K562 (cell line): ENCODE results near the gene PTPRT.

Experiments used
- E2F6 ChIP-seq, 2 experiments: IDR thresholded peaks; 2 replicates each; pipeline ENCODE4 v1.6.1; 2011; ENCODE audit warnings: borderline replicate concordance in 1 of 2, control low read depth in 1 of 2, low read depth in 1 of 2, low read length in 1 of 2, mild to moderate bottlenecking in 1 of 2, mixed read lengths in 1 of 2, moderate library complexity in 1 of 2; ENCODE audit not compliant: insufficient read depth in 1 of 2, insufficient read length in 1 of 2, poor library complexity in 1 of 2, severe bottlenecking in 1 of 2; ENCODE audit errors: extremely low read depth in 1 of 2
- HDAC1 ChIP-seq, 2 experiments: fragments of 450-650 bp; IDR thresholded peaks; 2 replicates each; pipeline ENCODE4 v1.6.1; 2016 to 2017; ENCODE audit warnings: inconsistent platforms in 1 of 2, mild to moderate bottlenecking in 1 of 2, moderate library complexity in 1 of 2
- NBN ChIP-seq: fragments of 450-650 bp; IDR thresholded peaks from 2 replicates; pipeline ENCODE4 v1.6.1; 2016; ENCODE audit warnings: low read depth, mild to moderate bottlenecking
- RAD21 ChIP-seq, 2 experiments: fragments of 250-450 bp in 1 of 2; fragments of 450-650 bp in 1 of 2; sonication (Bioruptor Pico) in 1 of 2; formaldehyde crosslinking in 1 of 2; IDR thresholded peaks in 1 of 2; conservative IDR thresholded peaks in 1 of 2; 2 replicates each; pipeline versions ENCODE4 v1.4.0 to v1.8.0; 2020 to 2022; ENCODE audit warnings: mild to moderate bottlenecking in 2 of 2, moderate library complexity in 1 of 2
- TBL1XR1 ChIP-seq, 2 experiments: IDR thresholded peaks; 2 replicates each; pipeline ENCODE4 v1.6.1; 2012; ENCODE audit warnings: improper control_type of control experiment in 2 of 2, low read length in 2 of 2, mild to moderate bottlenecking in 1 of 2
- ZNF780A ChIP-seq: fragments of 250-450 bp; sonication (Bioruptor Pico); IDR thresholded peaks from 2 replicates; pipeline ENCODE4 v1.5.0; 2021; ENCODE audit warnings: mild to moderate bottlenecking
- TF ChIP-seq, protein P1 (sequence below), 3 experiments: IDR thresholded peaks in 2 of 3; conservative IDR thresholded peaks in 1 of 3; 2 replicates each; pipeline ENCODE4 v1.5.1; 2011 to 2012; ENCODE audit warnings: low read length in 3 of 3, mild to moderate bottlenecking in 3 of 3, control low read depth in 2 of 3, improper control_type of control experiment in 1 of 3, inconsistent platforms in 1 of 3, low read depth in 1 of 3, mixed read lengths in 1 of 3, moderate library complexity in 1 of 3; ENCODE audit not compliant: insufficient read depth in 2 of 3
- TF ChIP-seq, protein P2 (sequence below): sonication (generic); formaldehyde crosslinking; IDR thresholded peaks from 2 replicates; pipeline ENCODE4 v1.8.1; 2022; ENCODE audit warnings: missing genetic modification reagents
- TF ChIP-seq, protein P3 (sequence below), 2 experiments: fragments of 450-650 bp in 1 of 2; sonication (generic) in 1 of 2; formaldehyde crosslinking in 1 of 2; IDR thresholded peaks; 2 replicates each; pipeline versions ENCODE4 v1.7.1 to v1.9.0; 2016 to 2022; ENCODE audit warnings: inconsistent platforms in 1 of 2, mild to moderate bottlenecking in 1 of 2, missing genetic modification reagents in 1 of 2
- TF ChIP-seq, protein P4 (sequence below), 2 experiments: fragments of 450-650 bp in 1 of 2; sonication (generic) in 1 of 2; formaldehyde crosslinking in 1 of 2; IDR thresholded peaks in 1 of 2; conservative IDR thresholded peaks in 1 of 2; 2 replicates each; pipeline versions ENCODE4 v1.6.1 to v1.8.1; 2016 to 2023; ENCODE audit warnings: mild to moderate bottlenecking in 2 of 2, moderate library complexity in 2 of 2, inconsistent platforms in 1 of 2, missing genetic modification reagents in 1 of 2
- TF ChIP-seq, protein P5 (sequence below): fragments of 450-650 bp; IDR thresholded peaks from 2 replicates; pipeline ENCODE4 v1.6.1; 2016; ENCODE audit warnings: low read depth, mild to moderate bottlenecking, moderate library complexity

GRCh38 chr20:42261766-42262270, 927.9 kb downstream of the PTPRT start:
- TF ChIP-seq, protein P1, sequence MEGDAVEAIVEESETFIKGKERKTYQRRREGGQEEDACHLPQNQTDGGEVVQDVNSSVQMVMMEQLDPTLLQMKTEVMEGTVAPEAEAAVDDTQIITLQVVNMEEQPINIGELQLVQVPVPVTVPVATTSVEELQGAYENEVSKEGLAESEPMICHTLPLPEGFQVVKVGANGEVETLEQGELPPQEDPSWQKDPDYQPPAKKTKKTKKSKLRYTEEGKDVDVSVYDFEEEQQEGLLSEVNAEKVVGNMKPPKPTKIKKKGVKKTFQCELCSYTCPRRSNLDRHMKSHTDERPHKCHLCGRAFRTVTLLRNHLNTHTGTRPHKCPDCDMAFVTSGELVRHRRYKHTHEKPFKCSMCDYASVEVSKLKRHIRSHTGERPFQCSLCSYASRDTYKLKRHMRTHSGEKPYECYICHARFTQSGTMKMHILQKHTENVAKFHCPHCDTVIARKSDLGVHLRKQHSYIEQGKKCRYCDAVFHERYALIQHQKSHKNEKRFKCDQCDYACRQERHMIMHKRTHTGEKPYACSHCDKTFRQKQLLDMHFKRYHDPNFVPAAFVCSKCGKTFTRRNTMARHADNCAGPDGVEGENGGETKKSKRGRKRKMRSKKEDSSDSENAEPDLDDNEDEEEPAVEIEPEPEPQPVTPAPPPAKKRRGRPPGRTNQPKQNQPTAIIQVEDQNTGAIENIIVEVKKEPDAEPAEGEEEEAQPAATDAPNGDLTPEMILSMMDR (IDR thresholded peaks at IDR 0.05 in 2 of 3, conservative IDR thresholded peaks at IDR 0.05 in 1 of 3; ENCODE audit: insufficient read depth in 2 of 3, low read depth in 1 of 3, low read length in 3 of 3), result no peak
- TF ChIP-seq, protein P2, sequence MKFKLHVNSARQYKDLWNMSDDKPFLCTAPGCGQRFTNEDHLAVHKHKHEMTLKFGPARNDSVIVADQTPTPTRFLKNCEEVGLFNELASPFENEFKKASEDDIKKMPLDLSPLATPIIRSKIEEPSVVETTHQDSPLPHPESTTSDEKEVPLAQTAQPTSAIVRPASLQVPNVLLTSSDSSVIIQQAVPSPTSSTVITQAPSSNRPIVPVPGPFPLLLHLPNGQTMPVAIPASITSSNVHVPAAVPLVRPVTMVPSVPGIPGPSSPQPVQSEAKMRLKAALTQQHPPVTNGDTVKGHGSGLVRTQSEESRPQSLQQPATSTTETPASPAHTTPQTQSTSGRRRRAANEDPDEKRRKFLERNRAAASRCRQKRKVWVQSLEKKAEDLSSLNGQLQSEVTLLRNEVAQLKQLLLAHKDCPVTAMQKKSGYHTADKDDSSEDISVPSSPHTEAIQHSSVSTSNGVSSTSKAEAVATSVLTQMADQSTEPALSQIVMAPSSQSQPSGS (CRISPR knock-in tag), result no peak
- TF ChIP-seq, protein P3, sequence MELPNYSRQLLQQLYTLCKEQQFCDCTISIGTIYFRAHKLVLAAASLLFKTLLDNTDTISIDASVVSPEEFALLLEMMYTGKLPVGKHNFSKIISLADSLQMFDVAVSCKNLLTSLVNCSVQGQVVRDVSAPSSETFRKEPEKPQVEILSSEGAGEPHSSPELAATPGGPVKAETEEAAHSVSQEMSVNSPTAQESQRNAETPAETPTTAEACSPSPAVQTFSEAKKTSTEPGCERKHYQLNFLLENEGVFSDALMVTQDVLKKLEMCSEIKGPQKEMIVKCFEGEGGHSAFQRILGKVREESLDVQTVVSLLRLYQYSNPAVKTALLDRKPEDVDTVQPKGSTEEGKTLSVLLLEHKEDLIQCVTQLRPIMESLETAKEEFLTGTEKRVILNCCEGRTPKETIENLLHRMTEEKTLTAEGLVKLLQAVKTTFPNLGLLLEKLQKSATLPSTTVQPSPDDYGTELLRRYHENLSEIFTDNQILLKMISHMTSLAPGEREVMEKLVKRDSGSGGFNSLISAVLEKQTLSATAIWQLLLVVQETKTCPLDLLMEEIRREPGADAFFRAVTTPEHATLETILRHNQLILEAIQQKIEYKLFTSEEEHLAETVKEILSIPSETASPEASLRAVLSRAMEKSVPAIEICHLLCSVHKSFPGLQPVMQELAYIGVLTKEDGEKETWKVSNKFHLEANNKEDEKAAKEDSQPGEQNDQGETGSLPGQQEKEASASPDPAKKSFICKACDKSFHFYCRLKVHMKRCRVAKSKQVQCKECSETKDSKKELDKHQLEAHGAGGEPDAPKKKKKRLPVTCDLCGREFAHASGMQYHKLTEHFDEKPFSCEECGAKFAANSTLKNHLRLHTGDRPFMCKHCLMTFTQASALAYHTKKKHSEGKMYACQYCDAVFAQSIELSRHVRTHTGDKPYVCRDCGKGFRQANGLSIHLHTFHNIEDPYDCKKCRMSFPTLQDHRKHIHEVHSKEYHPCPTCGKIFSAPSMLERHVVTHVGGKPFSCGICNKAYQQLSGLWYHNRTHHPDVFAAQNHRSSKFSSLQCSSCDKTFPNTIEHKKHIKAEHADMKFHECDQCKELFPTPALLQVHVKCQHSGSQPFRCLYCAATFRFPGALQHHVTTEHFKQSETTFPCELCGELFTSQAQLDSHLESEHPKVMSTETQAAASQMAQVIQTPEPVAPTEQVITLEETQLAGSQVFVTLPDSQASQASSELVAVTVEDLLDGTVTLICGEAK (IDR thresholded peaks at IDR 0.05), result no peak
- TF ChIP-seq, protein P3 (CRISPR knock-in tag; IDR thresholded peaks at IDR 0.05), result no peak
- TF ChIP-seq HDAC1 (IDR thresholded peaks at IDR 0.05), result no peak
- TF ChIP-seq ZNF780A (CRISPR knock-in tag), result no peak
- TF ChIP-seq, protein P4, sequence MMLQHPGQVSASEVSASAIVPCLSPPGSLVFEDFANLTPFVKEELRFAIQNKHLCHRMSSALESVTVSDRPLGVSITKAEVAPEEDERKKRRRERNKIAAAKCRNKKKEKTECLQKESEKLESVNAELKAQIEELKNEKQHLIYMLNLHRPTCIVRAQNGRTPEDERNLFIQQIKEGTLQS (IDR thresholded peaks at IDR 0.05), result no peak
- TF ChIP-seq, protein P4 (CRISPR knock-in tag; conservative IDR thresholded peaks at IDR 0.05), result no peak
- TF ChIP-seq RAD21 (CRISPR knock-in tag; conservative IDR thresholded peaks at IDR 0.05 in 1 of 2, IDR thresholded peaks at IDR 0.05 in 1 of 2), result no peak
- TF ChIP-seq, protein P5, sequence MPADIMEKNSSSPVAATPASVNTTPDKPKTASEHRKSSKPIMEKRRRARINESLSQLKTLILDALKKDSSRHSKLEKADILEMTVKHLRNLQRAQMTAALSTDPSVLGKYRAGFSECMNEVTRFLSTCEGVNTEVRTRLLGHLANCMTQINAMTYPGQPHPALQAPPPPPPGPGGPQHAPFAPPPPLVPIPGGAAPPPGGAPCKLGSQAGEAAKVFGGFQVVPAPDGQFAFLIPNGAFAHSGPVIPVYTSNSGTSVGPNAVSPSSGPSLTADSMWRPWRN, result no peak
- TF ChIP-seq TBL1XR1 (IDR thresholded peaks at IDR 0.05; ENCODE audit: low read length in 2 of 2), result no peak
- TF ChIP-seq E2F6 (IDR thresholded peaks at IDR 0.05; ENCODE audit: borderline replicate concordance in 1 of 2, extremely low read depth in 1 of 2, insufficient read depth in 1 of 2, insufficient read length in 1 of 2, low read depth in 1 of 2, low read length in 1 of 2, poor library complexity in 1 of 2, severe bottlenecking in 1 of 2), result no peak
- TF ChIP-seq NBN, result no peak
